GOT3 (cell line): ENCODE results near the gene SPRY4.
"Not testable (repeated sequence)": the region's sequence is repeated elsewhere in the genome, so short reads cannot be mapped to it uniquely, and the experiment has no call there.

ENCODE experiments used
- DNase-seq: peaks from one replicate; lab custom pipeline; 2025; ENCODE audit warnings: mixed read lengths; lab: John Stamatoyannopoulos, UW

SPRY4 gene

DNA sequence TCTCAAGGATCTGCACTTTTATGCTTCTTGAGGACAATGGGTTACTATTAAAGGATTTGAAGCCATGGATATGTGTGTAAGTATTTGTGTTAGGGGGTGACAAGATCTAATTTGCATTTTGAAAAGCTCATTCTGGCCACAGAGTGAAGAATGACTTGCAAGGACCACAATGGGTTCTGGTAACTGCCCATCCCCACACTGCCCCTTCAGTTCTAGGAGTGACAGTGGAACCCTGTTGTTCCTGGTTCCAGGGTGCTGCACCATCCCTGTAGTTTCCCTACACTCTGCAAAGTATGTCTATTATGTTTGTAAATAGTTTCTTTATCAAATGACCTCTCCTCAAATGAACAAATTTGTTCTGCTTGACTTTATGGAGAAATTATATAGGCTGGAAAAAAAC lies 9.7 kb upstream of the SPRY4 start:
- DNase-seq, result no peak

GRCh38 chr5:142333749-142334148 lies 8.9 kb upstream of the SPRY4 start:
- not testable (repeated sequence) for DNase-seq

DNA sequence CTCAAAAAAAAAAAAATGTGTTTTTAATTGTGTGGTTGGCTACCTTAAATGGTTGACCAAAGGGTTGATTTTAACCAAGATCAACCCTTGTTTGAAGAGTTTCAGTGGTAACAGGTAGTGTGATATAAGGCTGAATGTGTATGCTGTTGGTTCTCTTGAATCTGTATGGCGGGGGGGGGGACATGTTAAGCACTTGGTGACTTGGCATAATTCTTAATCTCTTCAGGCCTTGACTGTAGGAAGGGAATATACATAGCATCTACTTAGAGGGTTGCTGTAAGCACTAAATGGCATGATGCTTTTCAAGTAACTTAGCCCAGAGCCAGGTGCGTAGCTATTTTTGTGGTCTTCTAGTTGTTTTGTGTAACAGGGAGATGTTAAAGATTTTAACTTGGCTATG lies 5.6 kb upstream of the SPRY4 start:
- DNase-seq, result no peak

DNA sequence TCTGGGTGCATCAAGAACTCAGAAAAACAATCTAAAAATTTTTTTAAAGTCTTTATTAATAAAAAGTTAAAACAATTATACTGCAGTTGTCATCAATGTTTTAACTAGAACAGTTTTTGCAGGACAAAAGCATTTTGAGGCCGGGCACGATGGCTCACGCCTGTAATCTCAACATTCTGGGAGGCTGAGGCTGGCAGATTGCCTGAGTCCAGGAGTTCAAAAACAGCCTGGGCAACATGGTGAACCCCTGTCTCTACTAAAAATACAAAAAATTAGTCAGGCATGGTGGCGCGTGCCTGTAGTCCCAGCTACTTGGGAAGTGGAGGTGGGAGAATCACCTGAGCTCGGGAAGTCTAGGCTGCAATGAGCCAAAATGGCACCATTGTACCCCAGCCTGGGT lies 5.2 kb upstream of the SPRY4 start:
- no peak for DNase-seq

GRCh38 chr5:142327111-142327842 lies 2.5 kb upstream of the SPRY4 start:
- DNase-seq, result no peak

DNA sequence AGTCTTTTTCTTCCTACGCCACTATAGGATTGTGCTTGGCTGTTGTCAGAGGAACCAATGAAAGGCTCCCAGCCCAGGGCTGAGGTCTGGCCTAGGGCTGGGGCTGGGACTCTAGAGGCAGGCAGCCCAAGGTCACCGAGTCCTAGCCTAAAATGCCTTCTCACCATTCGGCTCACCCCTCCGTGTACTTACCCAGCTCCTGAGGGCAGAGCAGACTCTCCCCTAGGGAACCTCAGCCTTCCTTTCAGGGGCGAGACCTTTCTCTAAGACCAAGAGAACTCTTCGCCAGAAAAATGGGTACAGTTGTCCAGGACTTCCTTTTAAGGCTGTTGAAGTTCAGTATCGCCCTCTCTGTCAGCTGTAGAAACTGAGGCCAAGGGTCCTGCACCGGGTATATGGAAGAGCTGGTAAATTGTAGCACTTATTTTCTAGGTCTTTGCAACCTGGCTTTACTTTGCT lies 1.7 kb upstream of the SPRY4 start:
- no peak for DNase-seq

DNA sequence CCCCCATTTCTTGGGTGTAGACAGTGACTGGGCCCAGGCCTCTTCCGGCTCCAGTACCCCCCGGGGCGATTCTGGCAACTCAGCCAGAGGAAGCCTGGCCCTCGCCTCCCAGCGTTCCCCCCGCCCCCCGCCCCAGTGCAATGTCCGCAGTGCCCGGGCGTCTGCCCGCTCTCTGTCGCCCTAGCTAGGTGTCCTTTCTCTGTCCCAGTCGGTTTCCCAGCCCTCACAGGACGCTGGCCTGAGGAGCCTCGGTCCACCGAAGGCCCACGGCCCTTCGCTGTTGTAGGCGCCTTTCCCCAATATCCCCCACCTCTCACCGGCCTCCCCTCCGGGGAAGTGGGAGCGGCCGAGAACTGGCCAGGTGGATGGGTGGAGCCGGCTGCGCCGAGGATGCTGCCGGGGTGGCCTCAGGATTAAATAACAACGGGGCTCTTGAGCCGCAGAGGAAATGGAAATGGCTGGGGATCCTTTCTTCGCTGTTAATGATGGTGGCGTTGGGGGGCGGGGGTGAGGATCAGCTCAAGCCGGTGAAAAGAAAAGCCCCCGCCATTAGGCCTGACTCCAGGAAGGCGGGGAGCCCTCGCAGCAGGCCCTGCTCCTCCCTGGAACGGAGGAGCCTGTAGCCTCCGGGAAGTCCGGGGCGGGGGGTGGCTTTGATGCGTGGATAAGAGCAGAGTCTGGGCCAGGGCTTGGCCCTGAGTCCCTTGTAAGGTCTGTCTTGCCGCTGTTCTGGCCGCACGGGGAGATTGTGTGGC lies 1.1 kb upstream of the SPRY4 start:
- no peak for DNase-seq

- DNase-seq, result no peak
These were observed 518 bp downstream of the SPRY4 start for GRCh38 chr5:142324136-142324870.

- no peak for DNase-seq
These were observed 1.2 kb downstream of the SPRY4 start for GRCh38 chr5:142323480-142324135.

- no peak for DNase-seq
These were observed 1.9 kb downstream of the SPRY4 start for GRCh38 chr5:142322747-142323479.

DNA sequence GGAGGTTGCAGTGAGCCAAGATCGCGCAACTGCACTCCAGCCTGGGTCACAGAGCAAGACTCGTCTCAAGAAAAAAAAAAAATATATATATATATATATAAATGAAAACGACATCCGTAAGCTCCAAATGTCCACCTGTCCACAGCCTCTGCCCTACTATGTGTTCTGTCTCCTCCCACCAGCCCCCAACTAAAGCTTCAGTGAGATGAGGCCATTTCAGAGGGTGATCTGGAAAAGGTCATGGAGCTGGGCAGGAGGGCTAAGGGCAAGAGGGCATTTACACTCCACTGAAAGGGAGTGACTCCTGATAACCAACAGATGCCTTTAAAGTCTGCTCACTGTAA lies 2.4 kb downstream of the SPRY4 start:
- no peak for DNase-seq

- DNase-seq, result no peak
These were observed 3.8 kb downstream of the SPRY4 start for GRCh38 chr5:142320851-142321560.

DNA sequence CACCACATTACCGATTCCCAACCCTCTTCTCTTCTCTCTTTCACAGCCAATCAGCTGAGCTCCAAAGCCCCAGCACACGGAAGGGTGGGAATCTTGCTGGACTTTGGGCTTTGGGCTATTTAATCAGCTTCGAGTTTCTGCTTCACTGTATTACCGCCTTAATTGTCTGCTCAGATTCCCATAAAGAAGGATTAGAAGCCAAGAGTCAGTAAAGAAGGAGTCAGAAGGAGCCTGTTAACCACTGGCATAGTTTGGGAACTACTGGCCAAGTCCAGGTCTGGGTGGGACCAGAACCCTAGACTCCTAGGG lies 4.4 kb downstream of the SPRY4 start:
- DNase-seq, result no peak

DNA sequence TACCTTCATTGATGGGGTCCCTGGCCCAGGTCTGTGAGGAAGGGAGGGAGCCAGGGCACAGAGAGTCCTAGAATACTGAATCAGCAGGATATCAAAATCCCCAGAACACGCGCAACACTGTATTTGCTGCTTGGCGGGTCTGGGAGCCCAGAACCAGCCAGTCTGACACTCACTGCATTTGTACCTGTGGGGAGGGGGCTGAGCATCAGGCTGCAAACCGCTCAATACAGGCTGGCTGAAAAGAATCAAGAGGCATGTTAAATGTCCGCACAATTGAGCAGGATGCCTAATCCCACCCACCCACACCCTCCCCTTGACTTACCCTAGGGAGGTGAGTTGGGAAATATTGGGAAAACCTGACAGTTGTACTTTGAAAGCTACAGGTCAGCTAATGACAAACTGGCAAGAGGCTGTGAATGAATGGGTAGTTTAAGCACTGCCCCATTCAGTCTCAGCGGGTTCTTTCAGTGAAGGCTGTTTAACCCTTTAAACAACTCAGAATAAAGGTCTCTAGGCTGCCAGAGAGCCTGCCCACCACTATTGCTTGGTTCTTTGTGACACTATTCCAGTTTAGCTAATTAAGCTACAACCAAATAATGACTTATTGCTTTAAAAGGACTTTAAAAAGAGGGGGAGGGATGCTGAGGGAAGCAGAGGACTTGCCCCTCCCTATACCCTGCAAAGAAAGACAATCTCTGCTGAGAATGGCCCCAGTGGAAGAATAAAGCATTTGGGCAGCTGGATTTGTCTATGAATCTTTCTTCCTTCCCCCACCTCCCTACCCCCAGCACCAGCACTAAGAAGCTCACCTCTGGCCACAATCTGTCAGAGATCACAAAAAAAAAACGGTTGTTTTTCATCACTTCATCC lies 5.0 kb downstream of the SPRY4 start:
- DNase-seq, result no peak

DNA sequence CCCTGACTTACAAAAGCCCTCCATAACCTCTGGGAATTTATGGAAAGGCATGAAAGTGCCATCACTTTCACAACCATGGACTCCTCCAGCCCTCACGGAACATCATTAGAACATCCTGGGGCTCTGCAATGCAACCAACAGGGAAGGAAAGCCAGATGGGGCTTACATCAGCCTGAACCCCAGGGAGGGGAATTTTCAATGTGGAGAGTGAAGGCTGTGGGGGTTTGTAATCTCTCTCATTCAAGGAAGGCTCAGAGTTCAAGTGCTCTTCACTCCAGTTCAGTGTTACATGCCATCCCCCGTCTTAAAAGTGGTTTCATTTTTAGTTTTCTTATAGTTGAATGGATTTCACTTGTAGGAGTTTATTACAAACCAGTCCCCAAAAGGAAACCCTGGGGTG lies 5.7 kb downstream of the SPRY4 start:
- no peak for DNase-seq

- DNase-seq, result no peak
These were observed 7.1 kb downstream of the SPRY4 start for GRCh38 chr5:142317753-142318152.

DNA sequence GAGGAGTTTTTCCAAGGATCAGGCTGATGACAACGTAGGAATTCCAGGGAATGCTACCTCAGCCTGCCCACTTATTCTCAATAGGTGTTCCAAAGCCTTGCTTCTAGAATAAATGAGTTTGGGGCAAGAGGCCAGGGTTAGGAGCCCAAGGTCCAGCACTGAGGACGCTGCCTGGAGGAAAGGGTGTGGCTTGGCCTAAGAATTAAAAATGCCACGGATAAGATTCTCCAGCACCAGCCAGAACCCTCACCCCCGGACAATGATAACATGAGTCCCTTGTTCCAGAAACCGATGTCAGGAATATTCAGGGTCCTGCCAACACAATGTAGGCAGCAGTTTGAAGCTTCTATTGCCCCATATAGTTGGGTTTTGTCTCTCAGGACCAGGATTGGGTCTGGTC lies 7.6 kb downstream of the SPRY4 start:
- DNase-seq, result no peak

DNA sequence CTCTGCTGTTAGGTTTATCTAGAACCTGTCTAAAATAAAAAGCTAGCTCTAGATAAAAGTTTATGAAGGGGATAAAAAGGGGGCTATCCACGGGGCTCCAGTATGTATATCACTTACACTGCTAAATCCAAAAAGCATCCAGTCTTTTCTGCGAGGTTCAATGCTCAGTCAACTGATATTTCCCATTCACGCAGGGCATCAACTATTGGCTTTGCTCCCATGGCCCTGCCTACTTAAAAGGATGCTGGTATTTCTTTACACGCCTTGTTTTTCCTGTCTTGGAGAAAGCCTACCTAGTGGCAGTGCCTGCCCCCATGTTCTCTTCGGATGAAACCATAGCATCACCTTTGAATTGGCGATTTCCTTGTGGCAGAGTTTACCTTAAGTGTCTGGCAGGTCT lies 8.1 kb downstream of the SPRY4 start:
- DNase-seq, result no peak

DNA sequence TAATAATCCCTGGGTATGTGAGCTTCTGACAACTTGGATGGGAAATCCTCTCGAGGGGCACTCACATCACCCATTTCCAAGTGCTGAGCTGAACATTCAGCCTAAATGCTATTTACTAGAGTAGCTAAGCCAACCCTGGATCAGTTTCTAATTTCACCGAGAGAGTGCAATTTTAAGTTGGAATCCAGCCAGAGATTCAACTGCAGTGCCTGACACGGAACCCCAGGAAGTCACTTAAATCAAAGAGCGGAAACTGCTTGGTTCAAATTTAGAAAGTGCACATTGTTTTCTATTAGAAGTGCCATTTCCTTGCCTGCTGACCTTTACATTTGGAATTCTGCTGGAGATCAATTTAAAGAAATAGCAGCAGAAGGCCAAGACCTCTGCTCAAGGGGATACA lies 8.8 kb downstream of the SPRY4 start:
- DNase-seq, result no peak
